Lower lobe of right lung (tissue), 2 donors: ENCODE data around the gene GOLT1A. TPM values are rescaled to one million over a fixed set of nuclear protein-coding genes. Genes with fewer than 3 reads are reported as not detected.
A peak's percentile ranks its signal among the peaks of the same experiment; 100 is the strongest.

Experiments used
- ATAC-seq, 2 donors: fragments of 200-7000 bp; cut with Tn5 transposase; one replicate each; pipeline ENCODE4 v1.9.1; 2020 to 2022; ENCODE audit warnings: mild to moderate bottlenecking in 2 of 2, moderate library complexity in 2 of 2
- DNase-seq: peaks from one replicate; pipeline ENCODE4 v3.0.0-alpha.2; 2020
- H3K27ac ChIP-seq: fragments of 200-600 bp; one replicate; pipeline ENCODE4 v1.8.0; 2022
- H3K27me3 ChIP-seq: fragments of 200-600 bp; one replicate; pipeline ENCODE4 v1.8.0; 2022; ENCODE audit warnings: low read depth
- H3K36me3 ChIP-seq: fragments of 200-600 bp; one replicate; pipeline ENCODE4 v1.8.0; 2022; ENCODE audit warnings: mild to moderate bottlenecking
- H3K4me1 ChIP-seq: fragments of 200-600 bp; one replicate; pipeline ENCODE4 v1.8.0; 2022
- H3K4me3 ChIP-seq: fragments of 200-600 bp; one replicate; pipeline ENCODE4 v1.8.0; 2022; ENCODE audit warnings: mild to moderate bottlenecking
- H3K9me3 ChIP-seq: fragments of 200-600 bp; one replicate; pipeline ENCODE4 v1.8.0; 2022
- intact Hi-C: fragments of 100-400 bp; cut with DNase I; formaldehyde crosslinking; loops from one replicate; pipeline ENCODE4 v1.11.0; 2022
- total RNA-seq: library from RNA; stranded (reverse); fragmentation: NEBNext Ultra II Directional; extraction: Animal tissue kit (Norgen Biotek cat#: 25700); gene quantifications from one replicate; pipeline ENCODE4 v1.2.1, GENCODE V29; 2021
- TF ChIP-seq, protein P1 (sequence below): fragments of 200-600 bp; IDR thresholded peaks from one replicate; pipeline ENCODE4 v1.8.0; 2022; ENCODE audit warnings: antibody characterized with exemption, mild to moderate bottlenecking
- donor health status: DM: no; HTN: yes; CAD: no; lungs with severe emphysema.

GOLT1A gene
- total RNA-seq, 1 donor from 2014 or later: 11.9 TPM

DNA sequence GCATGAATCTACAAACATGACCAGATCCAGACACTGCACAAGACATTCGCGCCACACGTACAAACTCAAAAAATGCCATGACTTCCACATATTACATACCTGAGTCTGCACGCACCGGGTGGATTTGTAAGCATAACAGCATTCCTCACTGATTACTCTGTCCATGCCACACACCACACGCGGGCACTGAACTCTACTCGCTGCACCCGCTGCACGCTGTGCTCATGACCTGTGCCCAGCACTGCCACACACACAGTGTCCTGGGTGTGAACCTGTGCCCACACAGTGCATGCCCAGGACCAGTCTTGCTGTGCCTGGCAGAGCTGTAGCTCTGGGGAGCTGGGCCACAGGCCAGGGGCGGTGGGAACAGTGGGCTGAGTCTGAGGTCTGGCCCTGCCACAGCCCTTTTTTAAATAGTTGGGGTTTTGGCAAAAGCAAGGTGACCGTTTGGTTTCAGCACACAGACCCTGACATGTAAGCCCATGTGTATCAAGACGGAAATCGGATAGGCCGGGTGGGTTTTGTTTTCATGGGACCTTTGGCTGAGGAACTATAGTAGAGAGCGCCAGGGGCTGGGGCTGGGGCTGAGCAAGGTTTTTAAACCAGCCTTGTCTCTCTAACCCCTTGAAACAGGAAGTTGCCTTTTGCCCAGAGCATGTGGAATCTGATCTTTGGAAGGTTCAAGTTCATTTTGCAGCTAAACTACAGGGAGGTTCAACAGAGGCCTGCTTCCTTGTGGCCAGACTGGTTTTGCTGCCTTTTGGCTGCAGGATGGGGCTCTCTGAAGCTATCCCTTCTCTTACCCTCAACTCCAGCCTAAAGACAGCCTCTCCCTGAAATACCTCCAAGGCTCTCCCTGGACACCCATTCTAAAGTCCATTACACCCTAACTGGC, 12.3 kb upstream of the GOLT1A start:
- no peaks in the 10 kb centered on the region for H3K4me1 ChIP-seq
- H3K4me3 ChIP-seq: no peak overlapping the region
- intact Hi-C loops: no loop called here
- no peak overlapping the region for H3K27ac ChIP-seq
- DNase-seq (no peak), ATAC-seq (peak; percentile 36 to 45)
- no peaks in the 10 kb centered on the region for H3K9me3 ChIP-seq
- H3K36me3 ChIP-seq: peaks cover 12% of the 10 kb centered on the region
- TF ChIP-seq, protein P1, sequence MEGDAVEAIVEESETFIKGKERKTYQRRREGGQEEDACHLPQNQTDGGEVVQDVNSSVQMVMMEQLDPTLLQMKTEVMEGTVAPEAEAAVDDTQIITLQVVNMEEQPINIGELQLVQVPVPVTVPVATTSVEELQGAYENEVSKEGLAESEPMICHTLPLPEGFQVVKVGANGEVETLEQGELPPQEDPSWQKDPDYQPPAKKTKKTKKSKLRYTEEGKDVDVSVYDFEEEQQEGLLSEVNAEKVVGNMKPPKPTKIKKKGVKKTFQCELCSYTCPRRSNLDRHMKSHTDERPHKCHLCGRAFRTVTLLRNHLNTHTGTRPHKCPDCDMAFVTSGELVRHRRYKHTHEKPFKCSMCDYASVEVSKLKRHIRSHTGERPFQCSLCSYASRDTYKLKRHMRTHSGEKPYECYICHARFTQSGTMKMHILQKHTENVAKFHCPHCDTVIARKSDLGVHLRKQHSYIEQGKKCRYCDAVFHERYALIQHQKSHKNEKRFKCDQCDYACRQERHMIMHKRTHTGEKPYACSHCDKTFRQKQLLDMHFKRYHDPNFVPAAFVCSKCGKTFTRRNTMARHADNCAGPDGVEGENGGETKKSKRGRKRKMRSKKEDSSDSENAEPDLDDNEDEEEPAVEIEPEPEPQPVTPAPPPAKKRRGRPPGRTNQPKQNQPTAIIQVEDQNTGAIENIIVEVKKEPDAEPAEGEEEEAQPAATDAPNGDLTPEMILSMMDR: no peak
- no peaks in the 10 kb centered on the region for H3K27me3 ChIP-seq

DNA sequence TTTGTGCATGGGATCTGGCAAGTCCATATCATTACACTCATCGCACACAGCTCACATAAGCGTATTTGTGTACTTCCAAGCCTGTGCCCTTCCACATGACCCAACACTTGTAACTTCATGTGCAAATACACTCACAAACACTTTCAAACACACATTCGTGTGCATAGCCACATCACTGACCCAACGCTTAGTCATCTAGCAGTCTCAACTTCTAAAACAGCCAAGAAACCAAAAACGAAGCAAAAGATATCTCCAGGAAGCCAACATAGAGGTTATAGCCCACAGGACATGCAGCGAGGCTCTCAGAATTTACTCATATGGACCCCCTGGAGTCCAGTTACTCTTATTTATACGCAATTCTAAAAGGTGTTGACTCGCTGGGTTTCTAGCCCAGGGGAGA, 10.9 kb upstream of the GOLT1A start:
- TF ChIP-seq, protein P1: no peak
- intact Hi-C loops: no loop called here
- no peak for ATAC-seq
- Histone ChIP-seq H3K27me3 (no peaks in the 10 kb centered on the region), H3K36me3 (peaks cover 12% of the 10 kb centered on the region), H3K27ac (no peak overlapping the region), H3K9me3 (no peaks in the 10 kb centered on the region), H3K4me3 (no peak overlapping the region), H3K4me1 (no peaks in the 10 kb centered on the region)
- DNase-seq: no peak

DNA sequence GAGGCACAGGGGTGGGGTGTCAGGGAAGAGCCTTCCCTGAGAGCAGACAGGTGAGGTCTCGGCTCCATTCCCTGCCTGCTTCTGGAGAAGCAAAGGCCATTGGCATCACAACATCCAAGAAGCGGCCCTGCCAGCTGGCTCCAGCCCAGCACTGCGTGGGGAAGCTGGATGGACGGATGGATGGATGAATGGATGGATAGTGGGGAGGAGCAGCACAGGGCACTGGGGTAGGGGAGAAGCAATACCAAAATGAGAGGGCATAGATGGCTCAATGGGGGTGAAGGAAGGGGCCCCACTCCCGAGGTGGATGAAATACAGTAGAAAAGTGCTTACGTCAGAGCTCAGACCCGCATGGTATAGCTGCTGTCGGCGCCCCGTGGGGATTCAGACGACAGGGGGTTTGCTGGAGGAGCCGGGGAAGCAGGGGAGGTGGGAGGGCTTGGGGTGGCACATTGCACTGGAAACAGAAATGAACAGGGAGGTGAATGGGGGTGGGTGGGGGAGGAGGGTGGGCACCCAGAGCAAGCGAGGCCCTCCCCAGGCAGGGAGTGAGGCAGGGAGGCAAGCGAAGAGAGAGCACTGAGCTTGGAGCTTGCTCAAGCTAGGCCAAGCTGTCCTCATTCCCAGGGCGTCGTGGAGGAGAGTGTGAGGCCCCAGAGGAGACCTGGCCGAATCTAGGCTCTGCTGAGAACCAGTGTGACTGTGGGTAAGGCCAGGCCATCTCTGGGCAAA, 9.5 kb upstream of the GOLT1A start:
- intact Hi-C loops: no loop called here
- H3K9me3 ChIP-seq: no peaks in the 10 kb centered on the region
- no peak for ATAC-seq
- no peak for DNase-seq
- TF ChIP-seq, protein P1: no peak
- no peaks in the 10 kb centered on the region for H3K4me1 ChIP-seq
- no peak overlapping the region for H3K4me3 ChIP-seq
- peaks cover 7% of the 10 kb centered on the region for H3K36me3 ChIP-seq
- H3K27me3 ChIP-seq: no peaks in the 10 kb centered on the region
- H3K27ac ChIP-seq: no peak overlapping the region

DNA sequence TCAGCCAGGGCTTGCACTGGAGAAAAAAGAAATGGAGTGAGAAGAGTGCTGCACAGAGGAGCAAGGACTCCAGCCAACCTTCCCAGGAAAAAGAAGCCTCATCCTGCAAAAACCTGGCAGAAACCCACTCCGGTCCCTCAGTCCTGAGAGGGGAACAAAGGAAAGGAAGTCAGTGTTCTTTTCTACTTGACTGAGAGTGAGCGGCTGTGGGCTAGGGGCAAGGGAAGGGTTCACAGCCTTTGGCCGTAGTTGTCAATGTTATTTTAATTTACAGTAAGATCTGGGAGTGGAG, 8.9 kb upstream of the GOLT1A start:
- intact Hi-C loops: no loop called here
- Histone ChIP-seq H3K27me3 (no peaks in the 10 kb centered on the region), H3K36me3 (peaks cover under 1% of the 10 kb centered on the region), H3K27ac (no peak overlapping the region), H3K4me3 (no peak overlapping the region), H3K4me1 (no peaks in the 10 kb centered on the region), H3K9me3 (no peaks in the 10 kb centered on the region)
- DNase-seq (no peak), ATAC-seq (no peak)
- TF ChIP-seq, protein P1: no peak

GRCh38 chr1:204222006-204222763, 8.4 kb upstream of the GOLT1A start:
- intact Hi-C loops: no loop called here
- ATAC-seq (no peak), DNase-seq (no peak)
- no peaks in the 10 kb centered on the region for H3K9me3 ChIP-seq
- H3K27me3 ChIP-seq: no peaks in the 10 kb centered on the region
- no peaks in the 10 kb centered on the region for H3K36me3 ChIP-seq
- TF ChIP-seq, protein P1: no peak
- H3K27ac ChIP-seq: no peak overlapping the region
- no peak overlapping the region for H3K4me3 ChIP-seq
- no peaks in the 10 kb centered on the region for H3K4me1 ChIP-seq
